ENCODE measurements around the gene CERS5.

The CERS5 gene

GRCh38 chr12:50079771-50080170, 87.4 kb downstream of the CERS5 start:
- DNase-seq (ENCODE audit: low read depth in 2 of 3, low spot score in 1 of 3): no peak

Data from stimulated activated CD4-positive, alpha-beta T cell treated with anti-CD3 and anti-CD28 coated beads, Interleukin-12 subunit alpha, Interleukin-12 subunit beta, amount 100 ng/mL, for 48 hours (primary cell).